Kasumi-1 (cell line): ENCODE measurements around the gene EIF3L.

ENCODE experiments used
- DNase-seq, 2 experiments: peaks; one replicate each; lab custom pipeline; 2025; lab: John Stamatoyannopoulos, UW

Gene EIF3L

DNA sequence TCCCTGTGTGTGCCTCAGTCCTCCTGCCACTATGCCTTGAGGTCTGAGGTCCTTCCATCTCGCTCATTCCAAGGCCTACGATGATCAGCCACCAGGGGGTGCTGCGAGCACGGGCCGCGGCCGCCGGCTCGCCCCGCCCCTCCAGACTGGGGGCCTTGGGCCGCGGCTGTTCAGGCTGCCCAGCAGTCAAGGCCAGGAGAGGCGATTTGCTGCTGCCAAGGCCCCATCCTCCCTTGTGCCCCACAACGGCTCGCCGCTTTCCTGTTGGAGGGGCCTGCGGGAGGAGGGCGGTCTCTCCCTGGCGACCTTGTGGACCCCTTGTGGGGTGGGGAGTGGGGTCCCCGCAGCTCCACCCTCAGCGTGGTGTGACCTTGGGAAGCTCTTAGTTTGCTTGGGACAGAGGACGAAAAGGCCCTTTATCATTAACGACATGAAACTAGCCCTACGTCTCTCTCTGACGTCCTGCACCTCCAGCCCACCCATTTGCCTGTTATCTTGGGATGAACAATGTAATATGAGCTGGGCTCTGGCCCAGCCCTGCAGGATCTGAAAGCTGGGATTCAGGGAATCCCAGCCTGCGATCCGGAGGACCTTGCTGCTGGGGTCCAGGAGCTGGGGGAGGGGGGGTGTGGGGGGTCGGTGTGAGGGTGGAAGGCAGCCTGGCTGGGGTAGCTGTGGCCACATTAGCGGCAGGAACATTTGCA is 31.4 kb upstream of the EIF3L start:
- peak; percentile 51 to 72 for DNase-seq

DNA sequence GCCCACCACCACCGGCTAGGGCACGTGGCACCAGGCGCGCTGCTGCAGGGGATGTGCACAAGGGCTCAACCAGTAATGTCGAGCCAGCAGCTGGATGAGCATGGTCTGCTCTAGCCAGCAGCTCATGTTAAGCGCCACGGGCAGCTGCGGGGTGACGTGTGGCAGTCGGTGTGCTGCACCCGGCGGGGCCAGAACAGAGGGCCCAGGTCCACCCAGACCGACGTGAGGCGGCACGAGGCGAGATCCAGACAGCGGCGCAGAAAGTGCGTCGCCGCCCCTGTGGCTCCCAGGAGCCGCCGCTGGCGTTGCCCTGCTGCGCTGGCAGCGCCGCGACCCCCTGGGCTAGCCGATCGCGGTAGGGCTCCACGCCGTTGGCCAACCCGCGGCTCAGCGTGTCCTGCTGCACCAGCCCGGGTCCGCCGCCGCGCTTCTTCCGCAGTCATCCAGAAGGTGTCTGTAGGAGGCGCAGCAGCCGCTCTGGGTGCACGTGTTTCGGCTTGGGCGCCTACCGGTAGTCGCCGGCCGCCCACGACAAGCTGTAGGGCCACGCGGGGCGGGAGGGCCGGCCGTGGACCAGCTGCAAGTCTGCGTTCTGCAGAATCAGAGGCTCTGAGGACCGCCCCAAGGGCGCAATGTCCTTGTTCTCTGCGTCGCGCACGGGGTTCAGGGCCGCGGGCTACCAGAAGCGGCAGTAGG is 30.7 kb upstream of the EIF3L start:
- DNase-seq = no peak

GRCh38 chr22:37819105-37819433 is 30.1 kb upstream of the EIF3L start:
- no peak for DNase-seq

DNA sequence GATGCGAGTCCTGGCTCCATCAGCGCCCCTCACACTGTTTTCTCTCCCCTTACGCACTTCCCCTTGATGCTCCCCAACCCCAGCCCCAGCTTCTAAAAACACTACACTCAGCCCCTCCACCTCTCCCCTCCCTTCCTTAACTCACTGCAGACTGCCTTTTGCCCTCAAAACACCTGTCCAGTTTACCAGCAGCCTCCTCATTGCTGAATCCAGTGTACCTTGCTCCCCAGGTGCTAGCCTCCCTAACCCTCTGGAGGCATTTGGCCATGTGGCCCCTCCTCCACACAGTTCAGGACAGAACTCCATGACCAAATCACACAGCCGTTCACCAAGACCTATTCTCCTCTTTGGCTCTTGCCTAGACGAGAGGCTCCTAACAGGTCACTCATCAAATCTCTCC is 28.9 kb upstream of the EIF3L start:
- no peak for DNase-seq

DNA sequence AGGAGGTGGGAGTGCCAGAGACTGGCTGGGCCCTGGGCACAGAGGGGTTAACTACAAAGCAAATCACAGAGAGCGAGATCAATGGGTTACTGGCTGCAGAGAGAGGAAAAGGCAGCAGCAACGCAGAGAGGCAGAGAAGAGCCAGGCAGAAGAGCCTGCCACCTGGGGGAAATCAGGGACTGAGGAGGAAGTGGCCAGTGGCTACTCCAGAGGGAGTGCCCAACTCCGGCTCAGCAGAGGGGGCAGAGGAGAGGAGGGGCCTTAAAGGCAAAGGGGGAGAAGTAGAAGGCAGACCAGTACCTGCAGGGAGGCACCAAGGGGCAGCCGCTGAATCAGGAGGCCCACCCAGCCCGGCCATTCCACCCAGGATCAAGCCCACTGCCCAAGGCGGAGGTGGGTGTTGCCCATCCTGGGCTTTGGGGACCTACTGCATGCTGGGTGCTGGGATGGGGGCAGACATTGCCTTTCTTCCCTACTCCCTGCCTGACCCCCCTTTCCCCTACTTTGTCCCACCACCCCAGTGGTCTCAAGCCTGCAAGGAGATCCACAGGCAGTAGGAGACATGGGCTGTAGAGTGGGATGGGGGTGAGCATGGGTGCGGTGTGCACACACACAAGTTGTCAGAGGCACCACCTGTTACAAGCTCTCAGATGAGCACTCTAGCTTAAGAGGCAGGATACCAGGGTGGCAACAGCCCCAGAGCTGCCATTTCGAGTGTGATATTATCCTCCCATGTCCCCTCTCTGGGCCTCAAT is 27.0 kb upstream of the EIF3L start:
- no peak for DNase-seq

- DNase-seq = no peak
These were observed 25.9 kb upstream of the EIF3L start, which contains the start of gene GALR3 for GRCh38 chr22:37823134-37823985. TSS of gene GALR3 (plus strand) at chr22:37823382. CDS start at chr22:37823407, 25 bp downstream.

- DNase-seq = no peak
These were observed 24.3 kb upstream of the EIF3L start for GRCh38 chr22:37824674-37825641.

- no peak for DNase-seq
These were observed 22.2 kb upstream of the EIF3L start for GRCh38 chr22:37827056-37827455.

DNA sequence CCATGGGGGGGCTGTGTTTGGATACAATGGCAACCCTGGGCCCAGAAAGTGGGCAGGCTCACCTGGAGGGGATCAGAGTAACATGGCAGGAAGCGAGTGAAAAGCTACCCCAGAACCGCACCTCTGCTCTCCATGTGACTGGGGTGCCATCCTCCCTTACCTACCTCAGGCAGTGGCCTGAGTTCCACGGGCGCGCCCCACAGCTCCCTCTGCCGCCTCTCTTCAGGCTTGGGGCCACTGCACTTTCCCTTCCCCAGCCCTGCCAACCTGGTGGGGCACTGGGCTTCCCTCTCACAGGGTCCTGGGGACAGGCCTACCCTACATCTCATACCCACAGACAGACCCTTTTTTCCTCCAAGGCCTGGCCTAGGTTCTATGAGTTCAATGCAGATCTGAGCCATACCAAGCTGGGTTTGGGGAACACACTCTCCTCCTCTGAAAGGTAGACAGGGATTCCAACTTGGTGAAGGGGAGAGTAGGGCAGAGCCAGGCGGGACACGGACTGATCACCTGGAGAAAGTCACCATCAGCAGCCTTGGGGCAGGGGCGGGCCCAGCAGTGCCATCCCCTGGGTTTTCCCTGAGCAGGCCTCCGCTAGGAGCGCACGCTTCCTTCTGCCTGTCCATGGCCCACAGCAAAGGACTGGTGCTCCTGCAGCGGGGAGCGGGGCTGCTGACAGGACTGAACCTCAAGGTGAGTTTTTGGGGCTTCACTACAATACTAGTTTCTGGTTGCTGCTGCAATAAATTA is 19.0 kb upstream of the EIF3L start:
- no peak for DNase-seq

DNA sequence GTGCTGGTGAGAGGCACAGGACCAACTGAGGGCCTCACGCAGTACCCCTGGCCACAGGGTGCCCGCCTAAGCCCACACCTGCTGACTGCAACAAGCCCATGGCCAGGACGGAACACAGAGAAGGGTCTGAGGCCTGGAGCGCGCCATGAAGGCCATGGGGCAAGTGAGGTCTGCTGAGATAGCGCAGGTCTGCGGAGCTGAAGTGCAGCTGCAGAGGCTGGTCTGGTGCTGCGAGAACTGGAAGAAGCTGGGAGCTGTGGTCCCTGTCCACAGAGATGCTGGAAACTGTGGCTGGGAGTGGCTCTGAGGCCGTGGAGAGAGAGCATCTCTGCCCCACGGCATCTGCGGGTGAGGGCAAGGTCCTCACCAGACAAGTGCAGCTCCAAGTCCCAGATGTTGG is 17.7 kb upstream of the EIF3L start:
- DNase-seq = no peak

- DNase-seq = no peak
These were observed 17.0 kb upstream of the EIF3L start for GRCh38 chr22:37832022-37832857.

DNA sequence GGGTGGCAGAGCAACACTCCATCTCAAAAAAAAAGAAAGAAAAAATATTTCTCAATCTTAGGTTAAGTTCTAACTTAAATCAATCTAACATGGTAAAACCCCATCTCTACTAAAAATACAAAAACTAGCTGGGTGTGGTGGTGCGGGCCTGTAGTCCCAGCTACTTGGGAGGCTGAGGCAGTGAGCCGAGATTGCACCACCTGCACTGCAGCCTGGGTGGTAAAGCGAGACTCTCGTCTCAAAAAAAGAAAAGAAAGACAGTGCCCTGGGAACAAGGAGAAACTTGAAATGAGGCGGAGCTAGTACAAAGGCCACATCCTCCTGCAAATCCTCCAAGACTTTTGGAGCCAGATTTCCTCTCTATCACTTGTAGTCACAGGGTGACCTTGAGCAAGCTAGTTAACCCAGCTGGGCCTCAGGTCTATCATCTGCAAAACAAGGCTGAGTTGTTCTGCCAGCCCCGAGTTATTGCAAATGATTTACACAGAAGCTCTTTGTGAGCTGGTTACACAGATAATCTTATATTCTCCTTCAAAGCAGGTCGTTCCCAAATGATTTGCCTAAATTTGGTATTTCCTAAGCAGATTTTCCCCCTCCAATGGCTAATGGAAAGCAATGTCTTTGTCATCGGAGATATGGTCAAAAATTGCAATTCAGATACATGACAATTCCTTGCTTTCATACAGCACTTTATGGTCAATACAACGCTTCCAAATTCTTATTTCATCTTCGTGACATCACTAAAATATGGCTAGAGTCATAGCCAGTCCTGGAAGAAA is 7.0 kb upstream of the EIF3L start:
- no peak for DNase-seq

- DNase-seq = peak; percentile 34 to 44
These were observed 5.5 kb upstream of the EIF3L start for GRCh38 chr22:37843741-37844089.

DNA sequence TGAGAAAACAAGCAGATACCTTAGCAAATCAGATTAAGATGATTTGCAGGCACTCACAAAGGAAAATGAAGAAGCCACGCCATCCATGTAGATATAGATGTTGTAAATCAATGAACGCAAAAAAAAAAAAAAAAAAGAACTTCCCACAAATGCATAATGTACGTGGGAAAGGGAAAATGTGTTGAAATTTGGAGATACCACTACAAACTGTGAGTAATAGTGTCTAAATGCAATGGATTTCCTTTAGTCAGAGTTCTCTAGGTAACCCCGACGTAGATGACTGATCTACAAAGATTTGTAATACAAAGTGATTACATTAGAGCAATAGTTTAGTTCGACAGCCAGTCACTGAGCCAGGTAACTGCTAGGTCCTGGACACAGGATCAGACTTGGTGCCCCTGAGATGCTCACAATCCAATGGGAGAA is 4.3 kb upstream of the EIF3L start:
- no peak for DNase-seq

- no peak for DNase-seq
These were observed 2.8 kb upstream of the EIF3L start for GRCh38 chr22:37846433-37846832.

GRCh38 chr22:37848587-37849088 is 581 bp upstream of the EIF3L start:
- DNase-seq = no peak

- DNase-seq = no peak
These were observed 1.6 kb downstream of the EIF3L start for GRCh38 chr22:37850801-37851200.

- DNase-seq = no peak
These were observed 3.2 kb downstream of the EIF3L start for GRCh38 chr22:37852418-37852817.
